Measurements from ENCODE around the gene RNF151.

RNF151 gene

GRCh38 chr16:1991948-1992703 lies 25.5 kb downstream of the RNF151 start:
- DNase-seq (ENCODE audit: low read depth), result peak; percentile 84
- H3K4me3 ChIP-seq (ENCODE audit: control insufficient read depth, low read depth, low read length), result no peak overlapping the region
- no peak for TF ChIP-seq CTCF (conservative IDR thresholded peaks at IDR 0.05; ENCODE audit: control insufficient read depth, insufficient read depth, low read depth, low read length)

- H3K4me3 ChIP-seq (ENCODE audit: control insufficient read depth, low read depth, low read length), result no peak overlapping the region
- DNase-seq (ENCODE audit: low read depth), result no peak
- no peak for TF ChIP-seq CTCF (conservative IDR thresholded peaks at IDR 0.05; ENCODE audit: control insufficient read depth, insufficient read depth, low read depth, low read length)
Observed at GRCh38 chr16:1992704-1993317, 26.2 kb downstream of the RNF151 start.

- no peak overlapping the region for H3K4me3 ChIP-seq (ENCODE audit: control insufficient read depth, low read depth, low read length)
- DNase-seq (ENCODE audit: low read depth), result peak; percentile 43
Observed at GRCh38 chr16:1993731-1994131, 27.1 kb downstream of the RNF151 start.

GRCh38 chr16:1997494-1998359 lies 31.1 kb downstream of the RNF151 start:
- no peak for TF ChIP-seq CTCF (conservative IDR thresholded peaks at IDR 0.05; ENCODE audit: control insufficient read depth, insufficient read depth, low read depth, low read length)
- H3K4me3 ChIP-seq (ENCODE audit: control insufficient read depth, low read depth, low read length), result no peak overlapping the region
- DNase-seq (ENCODE audit: low read depth), result peak; percentile 27

More at GRCh38 chr16:1993731-1994131, 27.1 kb downstream of the RNF151 start:
- no peak for TF ChIP-seq CTCF (conservative IDR thresholded peaks at IDR 0.05; ENCODE audit: control insufficient read depth, insufficient read depth, low read depth, low read length)

GRCh38 chr16:1998360-1998835 lies 31.7 kb downstream of the RNF151 start:
- H3K4me3 ChIP-seq (ENCODE audit: control insufficient read depth, low read depth, low read length), result no peak overlapping the region
- TF ChIP-seq CTCF (conservative IDR thresholded peaks at IDR 0.05; ENCODE audit: control insufficient read depth, insufficient read depth, low read depth, low read length), result no peak
- no peak for DNase-seq (ENCODE audit: low read depth)
